H1 (cell line): ENCODE measurements around the gene SLC6A18. TPM values are rescaled to one million over a fixed set of nuclear protein-coding genes. Genes with fewer than 3 reads are reported as not detected.

Experiments
- CTCF ChIA-PET: fragments of 300-600 bp; sonication (Branson Sonifier 250); formaldehyde crosslinking; loops from one replicate; lab custom pipeline; 2021; ENCODE audit not compliant: partially characterized antibody; lab: Charles Lee
- POLR2A ChIA-PET: fragments of 300-600 bp; sonication (Branson Sonifier 250); formaldehyde crosslinking; loops from one replicate; lab custom pipeline; 2021; ENCODE audit warnings: inconsistent platforms; ENCODE audit not compliant: partially characterized antibody; lab: Charles Lee
- DNase-seq, 2 experiments: peaks; one replicate each; pipeline versions ENCODE4 v3.0.0 to v3.0.0-alpha.2; 2010 to 2022; ENCODE audit warnings: low spot score in 2 of 2, low read depth in 1 of 2, mixed read lengths in 1 of 2
- FAIRE-seq: peaks from 2 replicates; lab custom pipeline; 2011; peaks lifted over from hg19 to GRCh38; lab: Jason Lieb, UNC
- H2AFZ ChIP-seq: 2 replicates; pipeline ENCODE4 v1.8.1; 2012; ENCODE audit warnings: low read length, inconsistent platforms
- H2AK5ac ChIP-seq: 2 replicates; pipeline ENCODE4 v1.6.1; 2013; ENCODE audit warnings: low read depth, low read length
- H2BK120ac ChIP-seq: replicated peaks from 2 replicates; pipeline ENCODE3; 2013; ENCODE audit warnings: low read depth, low read length, inconsistent platforms
- H2BK12ac ChIP-seq: 2 replicates; pipeline ENCODE4 v1.6.1; 2013; ENCODE audit warnings: low read depth, low read length
- H2BK15ac ChIP-seq: 2 replicates; pipeline ENCODE4 v1.6.1; 2013; ENCODE audit warnings: low read length
- H2BK20ac ChIP-seq: 2 replicates; pipeline ENCODE4 v1.6.1; 2013; ENCODE audit warnings: low read length
- H2BK5ac ChIP-seq: 2 replicates; pipeline ENCODE4 v1.6.1; 2013; ENCODE audit warnings: low read depth, low read length
- H3K14ac ChIP-seq: 2 replicates; pipeline ENCODE4 v1.6.1; 2013; ENCODE audit warnings: inconsistent platforms; ENCODE audit not compliant: insufficient read length
- H3K18ac ChIP-seq: 2 replicates; pipeline ENCODE4 v1.6.1; 2013; ENCODE audit warnings: low read length; ENCODE audit errors: extremely low read depth
- H3K23ac ChIP-seq: 2 replicates; pipeline ENCODE4 v1.6.1; 2013; ENCODE audit warnings: inconsistent platforms; ENCODE audit not compliant: insufficient read length
- H3K23me2 ChIP-seq: 2 replicates; pipeline ENCODE4 v1.6.1; 2013; ENCODE audit warnings: low read depth, low read length
- H3K27ac ChIP-seq: 2 replicates; pipeline ENCODE4 v1.6.1; 2011; ENCODE audit warnings: low read depth, low read length, inconsistent platforms
- H3K27me3 ChIP-seq, 4 experiments: replicated peaks in 1 of 4; 1 replicate in 1 of 4; 2 replicates in 3 of 4; pipeline versions ENCODE4 v1.6.1 to v1.8.1; 2011 to 2013; ENCODE audit warnings: low read length in 3 of 4, mild to moderate bottlenecking in 3 of 4, inconsistent platforms in 2 of 4, mixed read lengths in 2 of 4, moderate library complexity in 1 of 4; ENCODE audit not compliant: control insufficient read depth in 3 of 4, insufficient read depth in 3 of 4; ENCODE audit errors: extremely low read depth in 1 of 4
- H3K36me3 ChIP-seq, 4 experiments: 2 replicates each; pipeline versions ENCODE4 v1.6.1 to v1.8.1; 2011 to 2013; ENCODE audit warnings: mild to moderate bottlenecking in 4 of 4, low read length in 3 of 4, moderate library complexity in 2 of 4, control low read depth in 1 of 4, inconsistent platforms in 1 of 4; ENCODE audit not compliant: insufficient read depth in 4 of 4, control insufficient read depth in 2 of 4
- H3K4ac ChIP-seq: replicated peaks from 2 replicates; pipeline ENCODE3; 2013; ENCODE audit warnings: low read length, low read depth, mixed read lengths, inconsistent platforms; ENCODE audit not compliant: insufficient read length
- H3K4me1 ChIP-seq, 4 experiments: replicated peaks in 1 of 4; 1 replicate in 1 of 4; 2 replicates in 3 of 4; pipeline versions ENCODE4 v1.6.1 to v1.8.1; 2011 to 2013; ENCODE audit warnings: low read length in 3 of 4, inconsistent platforms in 2 of 4, mixed read lengths in 1 of 4; ENCODE audit not compliant: insufficient read depth in 4 of 4, control insufficient read depth in 3 of 4
- H3K4me2 ChIP-seq, 2 experiments: 2 replicates each; pipeline versions ENCODE4 v1.6.1 to v1.8.1; 2011 to 2013; ENCODE audit warnings: low read depth in 2 of 2, low read length in 2 of 2, control low read depth in 1 of 2, inconsistent platforms in 1 of 2, mild to moderate bottlenecking in 1 of 2; ENCODE audit not compliant: insufficient read depth in 1 of 2
- H3K4me3 ChIP-seq, 4 experiments: fragments of 200-600, 300-600 bp in 1 of 4; sonication (generic), shearing (Covaris generic), sonication (Bioruptor Twin) in 1 of 4; 2 replicates each; pipeline versions ENCODE4 v1.5.1 to v1.8.1; 2011 to 2016; ENCODE audit warnings: low read length in 4 of 4, low read depth in 3 of 4, control low read depth in 2 of 4, inconsistent platforms in 2 of 4, mild to moderate bottlenecking in 2 of 4, mixed read lengths in 1 of 4, moderate library complexity in 1 of 4; ENCODE audit not compliant: insufficient read depth in 2 of 4; ENCODE audit errors: extremely low read depth in 1 of 4
- H3K56ac ChIP-seq: replicated peaks from 2 replicates; pipeline ENCODE3; 2013; ENCODE audit warnings: low read depth, mild to moderate bottlenecking, mixed read lengths, low read length, inconsistent platforms; ENCODE audit not compliant: insufficient read length
- H3K79me1 ChIP-seq: 2 replicates; pipeline ENCODE4 v1.6.1; 2013; ENCODE audit warnings: low read depth, low read length, control low read depth
- H3K79me2 ChIP-seq, 2 experiments: 2 replicates each; pipeline versions ENCODE4 v1.6.1 to v1.8.1; 2012 to 2013; ENCODE audit warnings: low read length in 2 of 2, mild to moderate bottlenecking in 2 of 2, inconsistent platforms in 1 of 2; ENCODE audit not compliant: insufficient read depth in 2 of 2, control insufficient read depth in 1 of 2
- H3K9ac ChIP-seq, 4 experiments: replicated peaks in 1 of 4; 1 replicate in 1 of 4; 2 replicates in 3 of 4; pipeline versions ENCODE4 v1.6.1 to v1.8.1; 2011 to 2013; ENCODE audit warnings: low read depth in 3 of 4, low read length in 3 of 4, control low read depth in 2 of 4, mild to moderate bottlenecking in 2 of 4, moderate library complexity in 2 of 4, inconsistent platforms in 1 of 4; ENCODE audit errors: extremely low read depth in 1 of 4
- H3K9me3 ChIP-seq, 2 experiments: 2 replicates each; pipeline versions ENCODE4 v1.6.1 to v1.8.1; 2012 to 2013; ENCODE audit warnings: mild to moderate bottlenecking in 2 of 2, moderate library complexity in 2 of 2, control low read depth in 1 of 2, inconsistent platforms in 1 of 2, low read depth in 1 of 2, low read length in 1 of 2, mixed read lengths in 1 of 2; ENCODE audit not compliant: insufficient read depth in 2 of 2
- H4K20me1 ChIP-seq, 2 experiments: replicated peaks in 1 of 2; 2 replicates each; pipeline versions ENCODE3 to v1.8.1; 2011 to 2013; ENCODE audit warnings: inconsistent platforms in 2 of 2, low read length in 2 of 2, mild to moderate bottlenecking in 1 of 2; ENCODE audit not compliant: insufficient read depth in 2 of 2, control insufficient read depth in 1 of 2
- H4K5ac ChIP-seq: 2 replicates; pipeline ENCODE4 v1.6.1; 2013; ENCODE audit warnings: low read length, low read depth, mixed read lengths, inconsistent platforms; ENCODE audit not compliant: insufficient read length
- H4K8ac ChIP-seq: 2 replicates; pipeline ENCODE4 v1.8.0; 2013; ENCODE audit warnings: mild to moderate bottlenecking, moderate library complexity, low read length, inconsistent platforms; ENCODE audit not compliant: insufficient read depth; ENCODE audit errors: extremely low read depth
- H4K91ac ChIP-seq: replicated peaks from 2 replicates; pipeline ENCODE3; 2013; ENCODE audit warnings: low read length, mixed read lengths, inconsistent platforms; ENCODE audit not compliant: insufficient read length
- CHD2 ChIP-seq: IDR thresholded peaks from 2 replicates; pipeline ENCODE4 v1.6.1; 2012; ENCODE audit warnings: low read length, improper control_type of control experiment
- FOSL1 ChIP-seq: IDR thresholded peaks from 2 replicates; pipeline ENCODE4 v1.6.1; 2011; ENCODE audit warnings: mild to moderate bottlenecking, low read depth, low read length, moderate library complexity; ENCODE audit not compliant: insufficient read depth
- GTF2F1 ChIP-seq: IDR thresholded peaks from 2 replicates; pipeline ENCODE4 v1.6.1; 2012; ENCODE audit warnings: low read depth, low read length, improper control_type of control experiment, borderline replicate concordance
- HDAC2 ChIP-seq, 2 experiments: fragments of 300-600 bp in 1 of 2; sonication (generic) in 1 of 2; IDR thresholded peaks; 2 replicates each; pipeline ENCODE4 v1.6.1; 2011 to 2012; ENCODE audit warnings: low read depth in 2 of 2, low read length in 2 of 2, mild to moderate bottlenecking in 2 of 2, moderate library complexity in 2 of 2, borderline replicate concordance in 1 of 2, inconsistent platforms in 1 of 2
- POLR2A ChIP-seq, 2 experiments: IDR thresholded peaks; 1 replicate in 1 of 2; 2 replicates in 1 of 2; pipeline ENCODE4 v1.6.1; 2011; ENCODE audit warnings: low read depth in 2 of 2, low read length in 2 of 2, mild to moderate bottlenecking in 2 of 2; ENCODE audit errors: control extremely low read depth in 1 of 2
- SP4 ChIP-seq: IDR thresholded peaks from 2 replicates; pipeline ENCODE4 v1.6.1; 2012; ENCODE audit warnings: low read length, inconsistent platforms
- TEAD4 ChIP-seq: IDR thresholded peaks from 2 replicates; pipeline ENCODE4 v1.6.1; 2012; ENCODE audit warnings: low read depth, low read length, inconsistent platforms, mixed read lengths
- WGBS, 2 experiments: shearing (Covaris generic) in 1 of 2; methylation state at CpG; one replicate each; pipeline versions ENCODE4 v1.1.6 to v1.1.7; 2013 to 2015; ENCODE audit warnings: low lambda C conversion rate in 2 of 2, mixed read lengths in 2 of 2, inconsistent platforms in 1 of 2, low coverage in 1 of 2, missing lambda C conversion rate in 1 of 2; ENCODE audit not compliant: insufficient replicate concordance in 2 of 2, insufficient coverage in 1 of 2, insufficient read length in 1 of 2; ENCODE audit errors: extremely low coverage in 1 of 2, missing lambda C conversion rate in 1 of 2; 5-methylcytosine and 5-hydroxymethylcytosine counted together
- polyA plus RNA-seq, 7 experiments: library from polyadenylated mRNA; depleted of rRNA in 3 of 7; stranded (reverse) in 5 of 7; unstranded in 2 of 7; fragments of >200 nt in 5 of 7; fragments of 200-250 nt in 2 of 7; gene quantifications; 1 replicate in 5 of 7; 2 replicates in 1 of 7; 4 replicates in 1 of 7; pipeline versions ENCODE4 v1.2.1 to v1.2.3, GENCODE V29; 2011 to 2013; ENCODE audit warnings: missing spikeins in 2 of 7, mixed read lengths in 2 of 7
- total RNA-seq: library from RNA; stranded (reverse); fragmentation: NEBNext Ultra II Directional; extraction: Animal tissue kit (Norgen Biotek cat#: 25700); gene quantifications from 2 replicates; pipeline ENCODE4 v1.2.1, GENCODE V29; 2021

Gene SLC6A18
- total and polyA plus RNA-seq, 2 of the 8 experiments (the other 6 are each of a cell fraction or from before 2014, with no cell fraction given) = not detected

DNA sequence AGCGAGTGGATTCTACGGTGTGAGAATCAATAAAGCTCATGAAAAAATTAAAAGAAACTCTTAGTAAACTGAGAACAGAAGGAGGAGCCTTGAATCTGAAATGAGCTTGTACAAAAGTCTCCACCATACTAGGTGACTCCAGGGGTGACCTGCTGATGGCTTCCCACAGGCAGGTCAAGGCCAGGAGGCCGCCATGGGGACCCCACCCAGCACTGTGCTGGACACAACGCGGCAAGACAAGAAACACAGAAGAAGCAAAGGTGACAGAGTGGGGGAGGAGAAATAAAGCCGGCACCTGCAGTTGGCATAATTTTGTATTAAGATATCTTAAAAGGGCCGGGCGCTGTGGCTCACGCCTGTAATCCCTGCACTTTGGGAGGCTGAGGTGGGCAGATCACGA, 35.9 kb upstream of the SLC6A18 start:
- H3K27ac ChIP-seq = no peak overlapping the region
- FAIRE-seq (no peak), DNase-seq (no peak)
- 88% methylated on average over 10 of the region's 10 CpGs; no CpG with 5 or more reads in 1 of the 2 experiments for WGBS, 2 experiments
- no peak overlapping the region for H4K91ac ChIP-seq
- CTCF ChIA-PET = interaction anchor here (1.0 to 2.8 kb wide), 3 partner anchors 15 to 27 kb away, joined by 3 to 15 read pairs (median 3); no protein-coding TSS in a partner anchor
- no peak overlapping the region for H2BK12ac ChIP-seq
- H3K79me1 ChIP-seq = no peaks in the 10 kb centered on the region
- H2BK120ac ChIP-seq = no peak overlapping the region
- H3K23me2 ChIP-seq = peaks cover 2% of the 10 kb centered on the region; the same call in 1 of the 2 replicates
- no peak overlapping the region for H3K56ac ChIP-seq
- H3K27me3 ChIP-seq = no peaks in the 10 kb centered on the region
- H3K23ac ChIP-seq = no peak overlapping the region
- H2BK15ac ChIP-seq = no peak overlapping the region
- H4K8ac ChIP-seq = no peak overlapping the region
- H3K36me3 ChIP-seq = no peaks in the 10 kb centered on the region
- no peak overlapping the region for H2AFZ ChIP-seq
- no peak overlapping the region for H2BK20ac ChIP-seq
- H3K14ac ChIP-seq = no peak overlapping the region
- no peaks in the 10 kb centered on the region for H3K79me2 ChIP-seq
- no peak overlapping the region for H3K4me3 ChIP-seq
- no peak overlapping the region for H3K18ac ChIP-seq
- H3K9me3 ChIP-seq = peaks cover 0 to 3% of the 10 kb centered on the region in 2 experiments; a peak in 1 of 4 replicates
- peaks cover 0 to 3% (median 0%) of the 10 kb centered on the region in 4 experiments; a peak in 1 of 7 replicates for H3K4me1 ChIP-seq
- no peak overlapping the region for H2BK5ac ChIP-seq
- H3K9ac ChIP-seq = no peak overlapping the region
- H2AK5ac ChIP-seq = no peak overlapping the region
- no peak overlapping the region for H4K5ac ChIP-seq
- no peak overlapping the region for H3K4me2 ChIP-seq
- POLR2A ChIA-PET = no interaction called here
- no peaks in the 10 kb centered on the region for H4K20me1 ChIP-seq
- no peak overlapping the region for H3K4ac ChIP-seq
- no peak for TF ChIP-seq TEAD4
- no peak for TF ChIP-seq HDAC2 (IDR thresholded peaks at IDR 0.05; ENCODE audit: borderline replicate concordance in 1 of 2, low read depth in 2 of 2, low read length in 2 of 2)
- no peak for TF ChIP-seq SP4
- TF ChIP-seq POLR2A (IDR thresholded peaks at IDR 0.05; ENCODE audit: control extremely low read depth in 1 of 2, low read depth in 2 of 2, low read length in 2 of 2) = no peak
- TF ChIP-seq CHD2 = no peak
- no peak for TF ChIP-seq GTF2F1
- no peak for TF ChIP-seq FOSL1
